Measurements from ENCODE around the gene PYGO2.

Gene PYGO2

GRCh38 chr1:154943649-154944400 is 17.8 kb downstream of the PYGO2 start:
- no peak overlapping the region for H3K4me3 ChIP-seq (ENCODE audit: low read depth, low read length)
- peak; percentile 79 for TF ChIP-seq CTCF (IDR thresholded peaks at IDR 0.05; ENCODE audit: low read depth, low read length)

- TF ChIP-seq CTCF (IDR thresholded peaks at IDR 0.05; ENCODE audit: low read depth, low read length): no peak
- H3K4me3 ChIP-seq (ENCODE audit: low read depth, low read length): no peak overlapping the region
Observed at GRCh38 chr1:154941333-154942013, 20.1 kb downstream of the PYGO2 start.

DNA sequence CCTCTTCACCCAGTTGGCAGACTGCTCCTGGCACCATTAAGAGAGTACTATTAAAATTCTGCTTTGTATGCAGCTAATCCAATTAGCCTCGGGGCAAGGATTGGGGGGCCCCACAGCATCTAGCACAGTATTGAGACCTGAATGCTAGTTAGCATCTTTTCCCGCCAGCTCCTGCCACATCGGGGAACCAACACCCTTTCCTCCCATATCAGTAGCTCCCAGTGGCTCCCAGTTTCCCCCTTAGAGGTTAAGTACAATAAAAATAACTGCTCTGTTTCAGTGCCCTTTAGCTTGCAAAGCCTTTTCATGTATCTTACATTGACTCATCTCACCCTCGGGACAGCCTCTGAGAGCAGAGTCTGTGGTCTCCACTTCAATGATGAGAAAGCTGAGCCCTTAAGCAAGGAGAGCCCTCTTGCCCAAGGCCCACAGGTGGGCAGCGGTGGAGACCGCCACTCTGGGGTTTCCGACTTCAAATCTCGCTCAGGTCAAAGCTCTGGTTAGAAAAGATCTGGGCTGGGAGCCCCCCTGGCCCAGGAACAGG is 20.9 kb downstream of the PYGO2 start:
- no peak overlapping the region for H3K4me3 ChIP-seq (ENCODE audit: low read depth, low read length)
- TF ChIP-seq CTCF (IDR thresholded peaks at IDR 0.05; ENCODE audit: low read depth, low read length): no peak

GRCh38 chr1:154940213-154940560 is 21.4 kb downstream of the PYGO2 start:
- no peak overlapping the region for H3K4me3 ChIP-seq (ENCODE audit: low read depth, low read length)
- no peak for TF ChIP-seq CTCF (IDR thresholded peaks at IDR 0.05; ENCODE audit: low read depth, low read length)

DNA sequence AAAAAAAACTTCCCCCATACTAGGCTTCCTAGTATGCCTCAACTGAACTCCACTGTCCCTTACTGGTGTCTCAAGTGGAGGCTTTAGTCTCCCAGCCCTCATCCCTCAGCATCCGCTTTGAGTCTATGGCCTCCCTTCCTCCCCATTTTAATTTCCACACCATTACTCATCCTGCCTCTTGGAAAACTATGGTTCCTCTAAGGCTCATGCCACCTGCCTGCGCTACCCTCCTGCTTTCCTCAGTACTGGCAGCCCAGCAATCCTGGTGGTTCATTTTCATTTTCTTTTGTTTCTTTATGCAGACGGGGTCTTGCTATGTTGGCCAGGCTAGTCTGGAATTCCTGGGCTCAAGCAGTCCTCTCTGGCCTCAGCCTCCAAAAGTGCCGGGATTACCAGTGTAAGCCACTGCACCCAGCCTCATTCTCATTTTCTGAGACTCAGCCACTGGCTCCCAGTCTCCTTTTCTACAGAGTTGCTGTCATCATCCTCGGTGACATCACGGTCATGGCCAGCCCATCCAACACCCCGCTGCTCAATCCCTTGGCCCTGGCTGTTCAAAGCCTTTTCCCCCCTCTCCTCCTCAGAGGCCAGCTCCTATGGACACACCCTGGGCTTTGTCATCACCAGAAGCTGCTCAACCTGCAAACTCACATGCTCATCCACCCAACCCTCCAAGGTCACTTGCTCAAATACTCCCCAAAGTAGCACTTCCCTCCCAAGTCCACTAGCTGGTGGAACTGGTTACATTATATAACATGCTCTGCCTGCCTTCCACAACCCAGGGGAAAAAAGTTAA is 22.8 kb downstream of the PYGO2 start:
- no peak overlapping the region for H3K4me3 ChIP-seq (ENCODE audit: low read depth, low read length)
- TF ChIP-seq CTCF (IDR thresholded peaks at IDR 0.05; ENCODE audit: low read depth, low read length): no peak

DNA sequence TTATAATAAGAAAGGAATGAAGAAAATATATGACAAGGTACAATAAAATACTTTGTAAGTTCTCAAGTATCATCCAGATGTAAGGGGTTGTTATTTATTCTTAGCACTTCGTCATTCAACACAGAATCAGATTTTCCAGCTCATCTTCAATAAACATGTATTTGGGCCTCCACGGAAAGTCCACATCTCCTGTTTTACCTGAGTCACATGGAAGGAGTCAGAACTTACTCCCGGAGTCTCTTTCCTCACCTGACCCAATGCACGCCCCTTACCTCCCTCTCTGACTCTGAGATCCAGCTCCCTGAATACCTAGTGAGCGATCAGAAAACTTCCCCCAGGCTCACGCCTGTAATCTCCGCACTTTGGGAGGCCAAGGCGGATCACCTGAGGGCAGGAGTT is 23.6 kb downstream of the PYGO2 start:
- H3K4me3 ChIP-seq (ENCODE audit: low read depth, low read length): peak overlapping the region; percentile 80
- TF ChIP-seq CTCF (IDR thresholded peaks at IDR 0.05; ENCODE audit: low read depth, low read length): no peak

All from WI38 (cell line).